Measurements from ENCODE around the gene SPTBN4.
"Not testable (repeated sequence)": the region's sequence is repeated elsewhere in the genome, so short reads cannot be mapped to it uniquely, and the experiment has no call there.

Gene SPTBN4

GRCh38 chr19:40445780-40446262 is 21.0 kb upstream of the SPTBN4 start:
- in situ Hi-C loops (cut with HindIII; ENCODE audit: low sequenced_read_pairs), result loop anchor here (10.0 kb wide), 1 partner anchor 109 kb away; no protein-coding TSS in a partner anchor
- DNase-seq (ENCODE audit: low read depth), result no peak
- no peak for TF ChIP-seq CTCF (IDR thresholded peaks at IDR 0.05; ENCODE audit: low read depth, low read length, missing control alignments)
- no peak overlapping the region for H3K4me3 ChIP-seq (ENCODE audit: low read depth, low read length)

- no peak overlapping the region for H3K4me3 ChIP-seq (ENCODE audit: low read depth, low read length)
- DNase-seq (ENCODE audit: low read depth), result no peak
- no peak for TF ChIP-seq CTCF (IDR thresholded peaks at IDR 0.05; ENCODE audit: low read depth, low read length, missing control alignments)
- in situ Hi-C loops (cut with HindIII; ENCODE audit: low sequenced_read_pairs), result loop anchor here (10.0 kb wide), 1 partner anchor 108 kb away; no protein-coding TSS in a partner anchor
Observed at GRCh38 chr19:40446263-40446784, 20.5 kb upstream of the SPTBN4 start.

GRCh38 chr19:40449506-40449905 is 17.3 kb upstream of the SPTBN4 start:
- no peak for TF ChIP-seq CTCF (IDR thresholded peaks at IDR 0.05; ENCODE audit: low read depth, low read length, missing control alignments)
- no peak for DNase-seq (ENCODE audit: low read depth)

GRCh38 chr19:40450664-40451063 is 16.1 kb upstream of the SPTBN4 start:
- in situ Hi-C loops (cut with HindIII; ENCODE audit: low sequenced_read_pairs), result no loop called here
- no peak overlapping the region for H3K4me3 ChIP-seq (ENCODE audit: low read depth, low read length)
- no peak for TF ChIP-seq CTCF (IDR thresholded peaks at IDR 0.05; ENCODE audit: low read depth, low read length, missing control alignments)
- no peak for DNase-seq (ENCODE audit: low read depth)

More at GRCh38 chr19:40449506-40449905, 17.3 kb upstream of the SPTBN4 start:
- in situ Hi-C loops (cut with HindIII; ENCODE audit: low sequenced_read_pairs), result loop anchor here (10.0 kb wide), 1 partner anchor 105 kb away; no protein-coding TSS in a partner anchor
- no peak overlapping the region for H3K4me3 ChIP-seq (ENCODE audit: low read depth, low read length)

GRCh38 chr19:40452016-40452415 is 14.8 kb upstream of the SPTBN4 start:
- no peak for DNase-seq (ENCODE audit: low read depth)
- in situ Hi-C loops (cut with HindIII; ENCODE audit: low sequenced_read_pairs), result no loop called here
- no peak overlapping the region for H3K4me3 ChIP-seq (ENCODE audit: low read depth, low read length)
- TF ChIP-seq CTCF (IDR thresholded peaks at IDR 0.05; ENCODE audit: low read depth, low read length, missing control alignments), result no peak

- in situ Hi-C loops (cut with HindIII; ENCODE audit: low sequenced_read_pairs), result no loop called here
- no peak for TF ChIP-seq CTCF (IDR thresholded peaks at IDR 0.05; ENCODE audit: low read depth, low read length, missing control alignments)
- H3K4me3 ChIP-seq (ENCODE audit: low read depth, low read length), result no peak overlapping the region
- DNase-seq (ENCODE audit: low read depth), result no peak
Observed at GRCh38 chr19:40453151-40453735, 13.6 kb upstream of the SPTBN4 start.

GRCh38 chr19:40453943-40454342 is 12.9 kb upstream of the SPTBN4 start:
- in situ Hi-C loops (cut with HindIII; ENCODE audit: low sequenced_read_pairs); DNase-seq (ENCODE audit: low read depth); H3K4me3 ChIP-seq (ENCODE audit: low read depth, low read length): not testable (repeated sequence)

All from astrocyte of the cerebellum (primary cell).